NCI-H2196 (cell line): ENCODE data around the gene AGR2.

Source experiments
- DNase-seq: peaks from one replicate; lab custom pipeline; 2025; ENCODE audit not compliant: unreplicated experiment; lab: John Stamatoyannopoulos, UW

AGR2 gene

GRCh38 chr7:16743236-16743635, 61.6 kb downstream of the AGR2 start:
- no peak for DNase-seq

- DNase-seq = no peak
These were observed 62.3 kb downstream of the AGR2 start for GRCh38 chr7:16742547-16742946.
